Measurements from ENCODE around the gene VOPP1. TPM values are rescaled to one million over a fixed set of nuclear protein-coding genes. Genes with fewer than 3 reads are reported as not detected.

VOPP1 gene
- total and polyA plus RNA-seq, 10 of the 15 experiments (the other 5 are each of a cell fraction or from before 2014, with no cell fraction given) = 32.8 to 206 (median 129) TPM

DNA sequence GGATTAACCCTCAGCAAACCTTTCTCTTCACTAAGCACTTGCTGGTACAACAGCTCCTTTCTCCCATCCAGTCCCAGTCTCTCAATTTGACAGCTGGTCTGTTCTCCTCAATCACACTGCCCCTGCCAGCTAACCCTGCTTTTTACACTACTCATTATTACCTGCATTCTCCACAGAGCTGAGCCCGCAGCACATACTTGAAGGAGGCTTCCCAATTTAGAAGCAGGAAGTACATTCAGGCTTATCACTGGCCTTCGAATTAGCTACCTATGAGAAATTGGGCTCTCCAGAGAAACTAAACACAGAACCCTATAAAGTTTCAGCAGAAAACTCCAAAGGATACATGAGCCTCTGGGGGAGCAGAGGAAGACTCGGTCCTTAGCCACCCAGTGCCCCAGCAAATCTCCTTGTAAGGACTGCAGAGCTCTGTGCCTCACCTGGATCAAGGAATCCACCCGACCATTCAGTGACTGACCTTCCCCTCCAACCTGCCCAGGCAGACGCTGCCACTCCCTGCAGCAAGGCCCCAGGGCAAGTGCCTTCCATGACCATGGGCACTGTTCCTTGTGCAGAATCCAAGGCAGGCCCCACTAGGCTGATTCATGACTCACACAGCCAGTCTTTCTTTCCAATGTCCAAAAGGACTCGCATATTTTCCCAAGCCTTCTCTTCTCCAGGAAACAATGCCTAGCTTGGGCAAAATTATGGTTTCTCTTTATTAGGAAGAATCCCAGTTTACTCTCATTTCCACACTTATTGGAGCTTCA, 68.0 kb downstream of the VOPP1 start:
- CTCF ChIA-PET = interaction anchor here (0.7 to 1.4 kb wide), 5 partner anchors 8 to 92 kb away, joined by 4 to 6 read pairs (median 4); no protein-coding TSS in a partner anchor

DNA sequence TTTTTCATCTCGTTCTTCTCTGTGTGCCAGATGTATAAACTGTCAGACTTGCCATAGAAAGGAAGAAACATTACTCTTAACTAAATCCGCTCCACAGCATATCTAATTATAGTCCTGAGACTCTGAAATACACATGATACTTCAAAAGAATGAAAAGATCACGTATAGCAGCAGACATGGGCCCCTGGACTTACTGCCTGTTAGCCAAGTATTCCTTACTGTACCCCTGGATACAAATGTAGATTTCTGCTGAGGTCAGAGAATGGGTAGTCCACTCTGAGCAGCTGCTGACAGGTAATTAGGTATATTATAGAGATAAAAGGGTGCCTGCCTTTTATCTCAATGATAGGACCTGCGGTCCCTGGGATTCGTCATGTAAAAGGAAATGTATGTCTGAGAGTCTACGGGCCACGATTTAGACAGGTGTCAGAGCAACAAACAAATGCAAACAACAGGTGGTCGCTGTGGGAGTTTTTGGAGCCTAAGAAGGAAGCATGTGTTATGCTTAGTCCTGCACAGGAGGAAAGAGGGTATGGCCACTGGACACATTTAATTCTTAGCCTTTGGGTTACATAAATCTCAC, 69.4 kb downstream of the VOPP1 start:
- Histone ChIP-seq H3K27me3 (replicated peaks in 1 of 2; ENCODE audit: control insufficient read depth in 2 of 2, insufficient read depth in 2 of 2, low read length in 1 of 2) (no peaks in the 10 kb centered on the region), H3K4me2 (ENCODE audit: control insufficient read depth, insufficient read depth) (no peak overlapping the region), H3K4me3 (no peak overlapping the region), H3K9me3 (replicated peaks; ENCODE audit: control insufficient read depth, insufficient read depth, low read length) (no peaks in the 10 kb centered on the region), H3K79me2 (ENCODE audit: control insufficient read depth, insufficient read depth, low read length) (peaks cover 67% of the 10 kb centered on the region), H3K36me3 (ENCODE audit: control insufficient read depth in 2 of 2, insufficient read depth in 2 of 2, low read length in 1 of 2) (peaks cover 30 to 35% of the 10 kb centered on the region in 2 experiments; a peak in 3 of 4 replicates), H3K4me1 (ENCODE audit: control insufficient read depth, insufficient read depth, low read length) (peaks cover 19% of the 10 kb centered on the region), H2AFZ (ENCODE audit: control insufficient read depth, low read depth, low read length) (no peak overlapping the region), H3K27ac (ENCODE audit: control insufficient read depth, insufficient read depth) (no peak overlapping the region), H3K9ac (ENCODE audit: control insufficient read depth, insufficient read depth, low read length) (no peak overlapping the region), H4K20me1 (ENCODE audit: control insufficient read depth, insufficient read depth) (peaks cover 9% of the 10 kb centered on the region)
- WGBS (ENCODE audit: insufficient coverage, insufficient replicate concordance, low lambda C conversion rate, missing lambda C conversion rate) = 72% methylated on average over 8 of the region's 8 CpGs
- POLR2A ChIA-PET = interaction anchor here (1.5 kb wide), 1 partner anchor 29 kb away, joined by 4 read pairs; no protein-coding TSS in a partner anchor
- no peak for FAIRE-seq
- intact Hi-C loops (cut with micrococcal nuclease; ENCODE audit: unreplicated experiment) = no loop called here
- CTCF ChIA-PET = interaction anchor here (1.2 kb wide), 1 partner anchor 215 kb away, joined by 3 read pairs; no protein-coding TSS in a partner anchor
- in situ Hi-C loops (cut with MboI) = no loop called here
- no peak for ATAC-seq
- BruUV-seq (replicated peaks) = no TSS peak
- RAD21 ChIA-PET (ENCODE audit: unreplicated experiment) = no interaction called here
- SMC1A ChIA-PET (ENCODE audit: uncharacterized antibody, unreplicated experiment) = interaction anchor here (1.2 to 1.3 kb wide), 2 partner anchors 13 to 19 kb away, joined by 3 to 5 read pairs; no protein-coding TSS in a partner anchor
- no peak for DNase-seq (ENCODE audit: low read depth, low spot score)
- no peak for TF ChIP-seq POLR2AphosphoS5 (IDR thresholded peaks at IDR 0.05; ENCODE audit: low read length)
- TF ChIP-seq YBX1 (IDR thresholded peaks at IDR 0.05) = no peak
- no peak for TF ChIP-seq TARDBP (IDR thresholded peaks at IDR 0.05; ENCODE audit: borderline replicate concordance)
- no peak for TF ChIP-seq ZBED1 (IDR thresholded peaks at IDR 0.05; ENCODE audit: borderline replicate concordance)
- no peak for TF ChIP-seq BHLHE40 (IDR thresholded peaks at IDR 0.05; ENCODE audit: borderline replicate concordance in 1 of 2, low read depth in 2 of 2, low read length in 1 of 2)
- TF ChIP-seq, protein P1, sequence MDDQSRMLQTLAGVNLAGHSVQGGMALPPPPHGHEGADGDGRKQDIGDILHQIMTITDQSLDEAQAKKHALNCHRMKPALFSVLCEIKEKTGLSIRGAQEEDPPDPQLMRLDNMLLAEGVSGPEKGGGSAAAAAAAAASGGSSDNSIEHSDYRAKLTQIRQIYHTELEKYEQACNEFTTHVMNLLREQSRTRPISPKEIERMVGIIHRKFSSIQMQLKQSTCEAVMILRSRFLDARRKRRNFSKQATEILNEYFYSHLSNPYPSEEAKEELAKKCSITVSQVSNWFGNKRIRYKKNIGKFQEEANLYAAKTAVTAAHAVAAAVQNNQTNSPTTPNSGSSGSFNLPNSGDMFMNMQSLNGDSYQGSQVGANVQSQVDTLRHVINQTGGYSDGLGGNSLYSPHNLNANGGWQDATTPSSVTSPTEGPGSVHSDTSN (IDR thresholded peaks at IDR 0.05; ENCODE audit: insufficient replicate concordance, low read depth, low read length) = no peak
- TF ChIP-seq ZSCAN29 (IDR thresholded peaks at IDR 0.05) = no peak
- no peak for TF ChIP-seq SMARCA5 (IDR thresholded peaks at IDR 0.05)

More for the DNA sequence above, 68.0 kb downstream of the VOPP1 start:
- Histone ChIP-seq H3K4me1 (ENCODE audit: control insufficient read depth, insufficient read depth, low read length) (peaks cover 32% of the 10 kb centered on the region), H3K9me3 (replicated peaks; ENCODE audit: control insufficient read depth, insufficient read depth, low read length) (no peaks in the 10 kb centered on the region), H3K36me3 (ENCODE audit: control insufficient read depth in 2 of 2, insufficient read depth in 2 of 2, low read length in 1 of 2) (peaks cover 24 to 31% of the 10 kb centered on the region in 2 experiments; a peak in 3 of 4 replicates), H2AFZ (ENCODE audit: control insufficient read depth, low read depth, low read length) (no peak overlapping the region), H3K79me2 (ENCODE audit: control insufficient read depth, insufficient read depth, low read length) (peaks cover 77% of the 10 kb centered on the region), H3K4me2 (ENCODE audit: control insufficient read depth, insufficient read depth) (no peak overlapping the region), H3K4me3 (no peak overlapping the region), H3K9ac (ENCODE audit: control insufficient read depth, insufficient read depth, low read length) (0 out of 2 replicates have a peak overlapping the region, but pooled peaks have one; percentile 13), H3K27me3 (replicated peaks in 1 of 2; ENCODE audit: control insufficient read depth in 2 of 2, insufficient read depth in 2 of 2, low read length in 1 of 2) (no peaks in the 10 kb centered on the region), H4K20me1 (ENCODE audit: control insufficient read depth, insufficient read depth) (peaks cover 9% of the 10 kb centered on the region), H3K27ac (ENCODE audit: control insufficient read depth, insufficient read depth) (peak overlapping the region; percentile 10)
- SMC1A ChIA-PET (ENCODE audit: uncharacterized antibody, unreplicated experiment) = interaction anchor here (0.8 to 21.7 kb wide), 3 partner anchors 9 to 43 kb away, joined by 4 to 354 read pairs (median 5); no protein-coding TSS in a partner anchor
- POLR2A ChIA-PET = interaction anchor here (0.7 to 1.1 kb wide), 2 partner anchors 9 to 12 kb away, joined by 3 to 4 read pairs; no protein-coding TSS in a partner anchor
- DNase-seq (ENCODE audit: low read depth, low spot score) (no peak), ATAC-seq (no peak), FAIRE-seq (no peak)
- intact Hi-C loops (cut with micrococcal nuclease; ENCODE audit: unreplicated experiment) (no loop called here), in situ Hi-C loops (cut with MboI) (no loop called here)
- 43% methylated on average over 6 of the region's 6 CpGs for WGBS (ENCODE audit: insufficient coverage, insufficient replicate concordance, low lambda C conversion rate, missing lambda C conversion rate)
- no TSS peak for BruUV-seq (replicated peaks)
- RAD21 ChIA-PET (ENCODE audit: unreplicated experiment) = interaction anchor here (1.0 to 1.3 kb wide), 2 partner anchors 28 to 30 kb away, joined by 3 to 4 read pairs; no protein-coding TSS in a partner anchor
- TF ChIP-seq POLR2A (IDR thresholded peaks at IDR 0.05; ENCODE audit: low read depth, low read length) = peak; percentile 41
- no peak for TF ChIP-seq RFX5 (IDR thresholded peaks at IDR 0.05; ENCODE audit: low read depth, low read length)
- TF ChIP-seq RELA (IDR thresholded peaks at IDR 0.05; ENCODE audit: borderline replicate concordance, partially characterized antibody) = no peak
- peak; percentile 27; the same call in 1 of the 2 replicates for TF ChIP-seq RAD21 (IDR thresholded peaks at IDR 0.05; ENCODE audit: insufficient read depth, low read depth, low read length)
